Activated CD8-positive, alpha-beta T cell treated with anti-CD3 and anti-CD28 coated beads for 36 hours (primary cell): ENCODE results near the gene BICRAL. TPM values are rescaled to one million over a fixed set of nuclear protein-coding genes. Genes with fewer than 3 reads are reported as not detected.
"Not testable (repeated sequence)": the region's sequence is repeated elsewhere in the genome, so short reads cannot be mapped to it uniquely, and the experiment has no call there.

Experiments
- ATAC-seq: fragments of 200-7000 bp; cut with Tn5 transposase; one replicate; pipeline ENCODE4 v1.10.0; 2021; ENCODE audit warnings: mild to moderate bottlenecking, moderate library complexity
- CTCF ChIA-PET: fragments of 350-600 bp; sonication (Branson Sonifier 250); formaldehyde crosslinking; loops from one replicate; lab custom pipeline; 2021; ENCODE audit warnings: antibody characterized with exemption; lab: Charles Lee
- POLR2A ChIA-PET: fragments of 350-600 bp; sonication (Branson Sonifier 250); formaldehyde crosslinking; loops from one replicate; lab custom pipeline; 2021; ENCODE audit warnings: antibody characterized with exemption; lab: Charles Lee
- DNase-seq: peaks from one replicate; pipeline ENCODE4 v3.0.0-alpha.2; 2020
- H3K27ac Mint-ChIP-seq: one replicate; pipeline ENCODE4 v1.8.0; 2021; ENCODE audit warnings: mild to moderate bottlenecking, mixed read lengths
- H3K27me3 Mint-ChIP-seq: one replicate; pipeline ENCODE4 v1.8.0; 2021; ENCODE audit warnings: mixed read lengths
- H3K36me3 Mint-ChIP-seq: one replicate; pipeline ENCODE4 v1.8.0; 2021; ENCODE audit warnings: low read depth, mixed read lengths
- H3K4me1 Mint-ChIP-seq: one replicate; pipeline ENCODE4 v1.8.0; 2021; ENCODE audit warnings: low read depth, mixed read lengths
- H3K4me3 Mint-ChIP-seq: one replicate; pipeline ENCODE4 v1.8.0; 2021; ENCODE audit warnings: mild to moderate bottlenecking, moderate library complexity, mixed read lengths
- H3K9me3 Mint-ChIP-seq: one replicate; pipeline ENCODE4 v1.8.0; 2021; ENCODE audit warnings: mixed read lengths
- CTCF ChIP-seq: fragments of 200-600 bp; IDR thresholded peaks from one replicate; pipeline ENCODE4 v1.8.0; 2022; ENCODE audit warnings: antibody characterized with exemption, mild to moderate bottlenecking
- intact Hi-C: fragments of 100-400 bp; cut with micrococcal nuclease; formaldehyde crosslinking; loops from one replicate; pipeline ENCODE4 v1.10.0; 2022
- total RNA-seq, 2 experiments: library from RNA; stranded (reverse); gene quantifications; one replicate each; pipeline ENCODE4 v1.2.3, GENCODE V29; 2021

The BICRAL gene, protein sequence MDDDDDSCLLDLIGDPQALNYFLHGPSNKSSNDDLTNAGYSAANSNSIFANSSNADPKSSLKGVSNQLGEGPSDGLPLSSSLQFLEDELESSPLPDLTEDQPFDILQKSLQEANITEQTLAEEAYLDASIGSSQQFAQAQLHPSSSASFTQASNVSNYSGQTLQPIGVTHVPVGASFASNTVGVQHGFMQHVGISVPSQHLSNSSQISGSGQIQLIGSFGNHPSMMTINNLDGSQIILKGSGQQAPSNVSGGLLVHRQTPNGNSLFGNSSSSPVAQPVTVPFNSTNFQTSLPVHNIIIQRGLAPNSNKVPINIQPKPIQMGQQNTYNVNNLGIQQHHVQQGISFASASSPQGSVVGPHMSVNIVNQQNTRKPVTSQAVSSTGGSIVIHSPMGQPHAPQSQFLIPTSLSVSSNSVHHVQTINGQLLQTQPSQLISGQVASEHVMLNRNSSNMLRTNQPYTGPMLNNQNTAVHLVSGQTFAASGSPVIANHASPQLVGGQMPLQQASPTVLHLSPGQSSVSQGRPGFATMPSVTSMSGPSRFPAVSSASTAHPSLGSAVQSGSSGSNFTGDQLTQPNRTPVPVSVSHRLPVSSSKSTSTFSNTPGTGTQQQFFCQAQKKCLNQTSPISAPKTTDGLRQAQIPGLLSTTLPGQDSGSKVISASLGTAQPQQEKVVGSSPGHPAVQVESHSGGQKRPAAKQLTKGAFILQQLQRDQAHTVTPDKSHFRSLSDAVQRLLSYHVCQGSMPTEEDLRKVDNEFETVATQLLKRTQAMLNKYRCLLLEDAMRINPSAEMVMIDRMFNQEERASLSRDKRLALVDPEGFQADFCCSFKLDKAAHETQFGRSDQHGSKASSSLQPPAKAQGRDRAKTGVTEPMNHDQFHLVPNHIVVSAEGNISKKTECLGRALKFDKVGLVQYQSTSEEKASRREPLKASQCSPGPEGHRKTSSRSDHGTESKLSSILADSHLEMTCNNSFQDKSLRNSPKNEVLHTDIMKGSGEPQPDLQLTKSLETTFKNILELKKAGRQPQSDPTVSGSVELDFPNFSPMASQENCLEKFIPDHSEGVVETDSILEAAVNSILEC
- total RNA-seq, result 1 to 10 TPM; 9.7 to 9.8 TPM

GRCh38 chr6:42781796-42782688, at the start of gene BICRAL:
BICRAL (plus strand) TSS chr6:42782052; CDS start chr6:42822023, 39,971 bp downstream.
- POLR2A ChIA-PET, result interaction anchor here (0.6 to 10.7 kb wide), 16 partner anchors 11 to 793 kb away, joined by 3 to 166 read pairs (median 4); partner anchors contain the start of genes CNPY3, RPL7L1, TBCC and UBR2
- ATAC-seq (peak; percentile 21), DNase-seq (peak; percentile 77)
- no peak for TF ChIP-seq CTCF
- H3K36me3 Mint-ChIP-seq, result peaks cover 16% of the 10 kb centered on the region
- H3K4me3 Mint-ChIP-seq, result peak within 1 kb of the TSS; percentile 75
- peaks cover 42% of the 10 kb centered on the region for H3K4me1 Mint-ChIP-seq
- CTCF ChIA-PET, result no interaction called here
- H3K9me3 Mint-ChIP-seq, result no peaks in the 10 kb centered on the region
- H3K27ac Mint-ChIP-seq, result peak within 1 kb of the TSS; percentile 100
- no peaks in the 10 kb centered on the region for H3K27me3 Mint-ChIP-seq
- intact Hi-C loops, result loop anchor here (5.0 kb wide), 1 partner anchor 35 kb away; the partner anchor contains the start of gene TBCC

- H3K27ac Mint-ChIP-seq, intact Hi-C loops, H3K4me1 Mint-ChIP-seq, H3K36me3 Mint-ChIP-seq, H3K4me3 Mint-ChIP-seq, H3K27me3 Mint-ChIP-seq, ATAC-seq, DNase-seq, H3K9me3 Mint-ChIP-seq: not testable (repeated sequence)
- POLR2A ChIA-PET, result interaction anchor here (0.6 kb wide), 2 partner anchors 50 to 170 kb away, joined by 3 read pairs; no protein-coding TSS in a partner anchor
- CTCF ChIA-PET, result interaction anchor here (0.8 kb wide), 1 partner anchor 41 kb away, joined by 3 read pairs; no protein-coding TSS in a partner anchor
Observed at GRCh38 chr6:42733867-42734481, 47.9 kb upstream of the BICRAL start.

- no peak overlapping the region for H3K4me3 Mint-ChIP-seq
- no peaks in the 10 kb centered on the region for H3K27me3 Mint-ChIP-seq
- no peaks in the 10 kb centered on the region for H3K36me3 Mint-ChIP-seq
- TF ChIP-seq CTCF, result no peak
- ChIA-PET POLR2A (no interaction called here), CTCF (interaction anchor here (1.8 kb wide), 1 partner anchor 10 kb away, joined by 4 read pairs; the partner anchor contains the start of gene TBCC)
- no peak for ATAC-seq
- no peak overlapping the region for H3K27ac Mint-ChIP-seq
- DNase-seq, result no peak
- no peaks in the 10 kb centered on the region for H3K4me1 Mint-ChIP-seq
- no peaks in the 10 kb centered on the region for H3K9me3 Mint-ChIP-seq
- intact Hi-C loops, result no loop called here
Observed at GRCh38 chr6:42735976-42736375, 45.9 kb upstream of the BICRAL start.

DNA sequence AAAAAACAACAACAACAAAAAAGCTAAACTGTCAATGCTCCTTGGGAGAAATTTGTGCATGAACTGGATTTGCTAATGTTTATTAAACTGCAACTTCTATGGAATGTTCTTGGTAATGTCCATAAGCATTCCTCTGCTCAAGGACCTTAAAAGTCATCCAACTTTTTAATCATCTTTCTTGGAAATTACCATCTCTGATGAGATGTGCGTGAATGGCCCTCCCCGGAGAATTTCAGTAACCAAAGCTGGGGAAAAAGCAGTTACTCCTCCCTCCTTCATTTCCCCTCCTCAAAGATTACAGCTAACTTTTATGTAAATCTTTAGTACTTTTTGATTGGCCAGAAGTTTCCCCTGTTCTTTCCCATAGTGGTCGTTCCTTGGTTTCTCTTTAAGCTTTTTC, 41.1 kb upstream of the BICRAL start:
- ChIA-PET CTCF (interaction anchor here (2.8 kb wide), 1 partner anchor 14 kb away, joined by 11 read pairs; no protein-coding TSS in a partner anchor), POLR2A (no interaction called here)
- H3K9me3 Mint-ChIP-seq, result peaks cover 4% of the 10 kb centered on the region
- peaks cover 9% of the 10 kb centered on the region for H3K4me1 Mint-ChIP-seq
- H3K27me3 Mint-ChIP-seq, result no peaks in the 10 kb centered on the region
- no peak for DNase-seq
- H3K4me3 Mint-ChIP-seq, result no peak overlapping the region
- no peak overlapping the region for H3K27ac Mint-ChIP-seq
- peaks cover 11% of the 10 kb centered on the region for H3K36me3 Mint-ChIP-seq
- no peak for TF ChIP-seq CTCF
- no peak for ATAC-seq
- intact Hi-C loops, result loop anchor here (10.0 kb wide), 1 partner anchor 134 kb away; the partner anchor contains the start of gene RPL7L1
